ENCODE results near the gene UPK3A. TPM values are rescaled to one million over a fixed set of nuclear protein-coding genes. Genes with fewer than 3 reads are reported as not detected.
"Not testable (repeated sequence)": the region's sequence is repeated elsewhere in the genome, so short reads cannot be mapped to it uniquely, and the experiment has no call there.

UPK3A gene
- total and polyA plus RNA-seq, 2 of the 8 experiments (the other 6 are each of a cell fraction or from before 2014, with no cell fraction given): 0.35 to 1.7 TPM

DNA sequence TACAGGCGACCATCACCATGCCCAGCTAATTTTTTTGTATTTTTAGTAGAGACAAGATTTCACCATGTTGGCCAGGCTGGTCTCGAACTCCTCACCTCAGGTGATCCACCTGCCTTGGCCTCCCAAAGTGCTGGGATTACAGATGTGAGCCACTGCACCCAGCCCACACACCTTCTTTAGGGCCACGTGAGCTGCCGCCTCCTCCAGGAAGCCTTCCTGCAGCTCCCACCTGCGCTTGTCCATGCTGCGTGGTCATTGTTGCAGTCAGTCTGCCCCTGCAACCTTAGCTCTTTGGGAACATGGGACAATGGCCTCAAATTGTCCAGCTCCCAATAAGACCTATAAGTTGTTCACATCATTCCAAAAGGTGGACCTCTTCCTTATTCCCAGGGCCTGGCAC lies 10.3 kb downstream of the UPK3A start:
- peaks cover 0 to 11% of the 10 kb centered on the region in 2 experiments for H4K20me1 ChIP-seq (replicated peaks in 1 of 2; ENCODE audit: control insufficient read depth in 1 of 2, insufficient read depth in 2 of 2, low read length in 2 of 2)
- not testable (repeated sequence) for H2BK15ac ChIP-seq (ENCODE audit: low read length); H2AFZ ChIP-seq (ENCODE audit: low read length); H3K27ac ChIP-seq (ENCODE audit: low read depth, low read length); H3K14ac ChIP-seq (ENCODE audit: insufficient read length); H3K23ac ChIP-seq (ENCODE audit: insufficient read length); H3K18ac ChIP-seq (ENCODE audit: extremely low read depth, low read length); DNase-seq (ENCODE audit: low read depth in 1 of 2, low spot score in 2 of 2); H3K27me3 ChIP-seq (replicated peaks in 1 of 4; ENCODE audit: control insufficient read depth in 3 of 4, extremely low read depth in 1 of 4, insufficient read depth in 3 of 4, low read length in 3 of 4); H3K4me2 ChIP-seq (ENCODE audit: insufficient read depth in 1 of 2, low read depth in 2 of 2, low read length in 2 of 2); FAIRE-seq; H2BK5ac ChIP-seq (ENCODE audit: low read depth, low read length); H2BK120ac ChIP-seq (replicated peaks; ENCODE audit: low read depth, low read length); H3K9me3 ChIP-seq (ENCODE audit: insufficient read depth in 2 of 2, low read depth in 1 of 2, low read length in 1 of 2); H3K56ac ChIP-seq (replicated peaks; ENCODE audit: insufficient read length, low read depth, low read length); H3K4me3 ChIP-seq (ENCODE audit: extremely low read depth in 1 of 4, insufficient read depth in 2 of 4, low read depth in 3 of 4, low read length in 4 of 4); H3K79me2 ChIP-seq (ENCODE audit: control insufficient read depth in 1 of 2, insufficient read depth in 2 of 2, low read length in 2 of 2); H3K79me1 ChIP-seq (ENCODE audit: low read depth, low read length); H4K5ac ChIP-seq (ENCODE audit: insufficient read length, low read depth, low read length); H2AK5ac ChIP-seq (ENCODE audit: low read depth, low read length); H4K91ac ChIP-seq (replicated peaks; ENCODE audit: insufficient read length, low read length); H3K36me3 ChIP-seq (ENCODE audit: control insufficient read depth in 2 of 4, insufficient read depth in 4 of 4, low read length in 3 of 4); H4K8ac ChIP-seq (ENCODE audit: extremely low read depth, insufficient read depth, low read length); H2BK12ac ChIP-seq (ENCODE audit: low read depth, low read length); H2BK20ac ChIP-seq (ENCODE audit: low read length); H3K4ac ChIP-seq (replicated peaks; ENCODE audit: insufficient read length, low read depth, low read length); H3K9ac ChIP-seq (replicated peaks in 1 of 4; ENCODE audit: extremely low read depth in 1 of 4, low read depth in 3 of 4, low read length in 3 of 4)
- H3K23me2 ChIP-seq (ENCODE audit: low read depth, low read length): peaks cover 12% of the 10 kb centered on the region; the same call in 1 of the 2 replicates
- peaks cover 0 to 20% (median 5%) of the 10 kb centered on the region in 4 experiments; a peak in 4 of 7 replicates for H3K4me1 ChIP-seq (replicated peaks in 1 of 4; ENCODE audit: control insufficient read depth in 3 of 4, insufficient read depth in 4 of 4, low read length in 3 of 4)
- POLR2A ChIA-PET (ENCODE audit: partially characterized antibody): interaction anchor here (0.8 to 2.5 kb wide), 2 partner anchors 13 to 22 kb away, joined by 3 to 5 read pairs; no protein-coding TSS in a partner anchor
- CTCF ChIA-PET (ENCODE audit: partially characterized antibody): interaction anchor here (0.8 to 2.0 kb wide), 7 partner anchors 10 to 167 kb away, joined by 3 to 5 read pairs (median 4); partner anchors contain the start of gene UPK3A
- WGBS, 2 experiments (ENCODE audit: extremely low coverage in 1 of 2, insufficient coverage in 1 of 2, insufficient read length in 1 of 2, insufficient replicate concordance in 2 of 2, low coverage in 1 of 2, low lambda C conversion rate in 2 of 2, missing lambda C conversion rate in 1 of 2): 87% methylated on average over 6 of the region's 6 CpGs; no CpG with 5 or more reads in 1 of the 2 experiments
